GM12878 (cell line): ENCODE data around the gene EDEM2.

Experiments used
- CEBPB ChIP-seq, 2 experiments: fragments of 150-350 bp in 1 of 2; IDR thresholded peaks; 2 replicates each; pipeline ENCODE4 v1.6.1; 2012 to 2014; ENCODE audit warnings: low read depth in 2 of 2, low read length in 2 of 2, borderline replicate concordance in 1 of 2, inconsistent platforms in 1 of 2
- EZH2 ChIP-seq: IDR thresholded peaks from 2 replicates; pipeline ENCODE4 v1.6.1; 2012; ENCODE audit warnings: low read depth, mild to moderate bottlenecking, control low read depth, inconsistent platforms, low read length, borderline replicate concordance; ENCODE audit not compliant: control insufficient read depth
- HCFC1 ChIP-seq: fragments of 150-350 bp; IDR thresholded peaks from 2 replicates; pipeline ENCODE4 v1.6.1; 2014; ENCODE audit warnings: low read length
- POLR2A ChIP-seq: IDR thresholded peaks from 2 replicates; pipeline ENCODE4 v1.6.1; 2011; ENCODE audit warnings: low read depth, mild to moderate bottlenecking, low read length
- TF ChIP-seq, protein P1 (sequence below): IDR thresholded peaks from 2 replicates; pipeline ENCODE4 v1.6.1; 2011; ENCODE audit warnings: borderline replicate concordance, low read depth, mild to moderate bottlenecking, moderate library complexity, low read length; ENCODE audit not compliant: insufficient read depth, poor library complexity, severe bottlenecking

DNA sequence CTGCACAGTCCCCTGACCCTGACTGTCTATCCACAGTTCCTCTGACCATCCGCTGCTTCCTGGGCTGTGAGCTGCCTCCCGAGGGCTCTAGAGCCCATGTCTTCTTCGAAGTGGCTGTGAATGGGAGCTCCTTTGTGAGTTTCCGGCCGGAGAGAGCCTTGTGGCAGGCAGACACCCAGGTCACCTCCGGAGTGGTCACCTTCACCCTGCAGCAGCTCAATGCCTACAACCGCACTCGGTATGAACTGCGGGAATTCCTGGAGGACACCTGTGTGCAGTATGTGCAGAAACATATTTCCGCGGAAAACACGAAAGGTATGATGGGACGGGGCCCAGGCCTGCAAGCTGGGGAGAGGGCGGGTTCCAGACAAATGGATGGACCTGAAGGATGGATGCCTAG lies 29.0 kb upstream of the EDEM2 start:
- TF ChIP-seq CEBPB (IDR thresholded peaks at IDR 0.05; ENCODE audit: borderline replicate concordance in 1 of 2, low read depth in 2 of 2, low read length in 2 of 2): no peak
- TF ChIP-seq EZH2: no peak
- TF ChIP-seq HCFC1: no peak
- TF ChIP-seq POLR2A: no peak
- TF ChIP-seq, protein P1, sequence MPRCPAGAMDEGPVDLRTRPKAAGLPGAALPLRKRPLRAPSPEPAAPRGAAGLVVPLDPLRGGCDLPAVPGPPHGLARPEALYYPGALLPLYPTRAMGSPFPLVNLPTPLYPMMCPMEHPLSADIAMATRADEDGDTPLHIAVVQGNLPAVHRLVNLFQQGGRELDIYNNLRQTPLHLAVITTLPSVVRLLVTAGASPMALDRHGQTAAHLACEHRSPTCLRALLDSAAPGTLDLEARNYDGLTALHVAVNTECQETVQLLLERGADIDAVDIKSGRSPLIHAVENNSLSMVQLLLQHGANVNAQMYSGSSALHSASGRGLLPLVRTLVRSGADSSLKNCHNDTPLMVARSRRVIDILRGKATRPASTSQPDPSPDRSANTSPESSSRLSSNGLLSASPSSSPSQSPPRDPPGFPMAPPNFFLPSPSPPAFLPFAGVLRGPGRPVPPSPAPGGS: no peak
